Stomach (tissue), 4 donors: Measurements from ENCODE around the gene SYNJ1.

Experiments used
- CTCF ChIP-seq, 7 experiments: fragments of 450-650 bp in 4 of 7; fragments of 200-600 bp in 3 of 7; sonication (generic) in 3 of 7; IDR thresholded peaks; one replicate each; pipeline ENCODE4 v1.5.1; 2016 to 2019; ENCODE audit warnings: antibody characterized with exemption in 7 of 7, control low read depth in 2 of 7, mild to moderate bottlenecking in 1 of 7
- POLR2A ChIP-seq, 4 donors: fragments of 450-650 bp; IDR thresholded peaks; one replicate each; pipeline ENCODE4 v1.6.1; 2016; ENCODE audit warnings: antibody characterized with exemption in 4 of 4, control low read depth in 2 of 4, mild to moderate bottlenecking in 1 of 4, moderate library complexity in 1 of 4
- POLR2AphosphoS5 ChIP-seq, 3 donors: sonication (generic); formaldehyde crosslinking; IDR thresholded peaks; one replicate each; pipeline ENCODE4 v1.6.1; 2016; ENCODE audit warnings: antibody characterized with exemption in 3 of 3

- no peak for TF ChIP-seq CTCF (IDR thresholded peaks at IDR 0.05)
- no peak for TF ChIP-seq POLR2A (IDR thresholded peaks at IDR 0.05)
- TF ChIP-seq POLR2AphosphoS5 (IDR thresholded peaks at IDR 0.05), result no peak
These were observed 25.1 kb downstream of the SYNJ1 start for GRCh38 chr21:32702702-32703101.
